ENCODE measurements around the gene IL17B. TPM values are rescaled to one million over a fixed set of nuclear protein-coding genes. Genes with fewer than 3 reads are reported as not detected.

Gene IL17B
- polyA plus RNA-seq, 1 donor: 4.0 TPM

DNA sequence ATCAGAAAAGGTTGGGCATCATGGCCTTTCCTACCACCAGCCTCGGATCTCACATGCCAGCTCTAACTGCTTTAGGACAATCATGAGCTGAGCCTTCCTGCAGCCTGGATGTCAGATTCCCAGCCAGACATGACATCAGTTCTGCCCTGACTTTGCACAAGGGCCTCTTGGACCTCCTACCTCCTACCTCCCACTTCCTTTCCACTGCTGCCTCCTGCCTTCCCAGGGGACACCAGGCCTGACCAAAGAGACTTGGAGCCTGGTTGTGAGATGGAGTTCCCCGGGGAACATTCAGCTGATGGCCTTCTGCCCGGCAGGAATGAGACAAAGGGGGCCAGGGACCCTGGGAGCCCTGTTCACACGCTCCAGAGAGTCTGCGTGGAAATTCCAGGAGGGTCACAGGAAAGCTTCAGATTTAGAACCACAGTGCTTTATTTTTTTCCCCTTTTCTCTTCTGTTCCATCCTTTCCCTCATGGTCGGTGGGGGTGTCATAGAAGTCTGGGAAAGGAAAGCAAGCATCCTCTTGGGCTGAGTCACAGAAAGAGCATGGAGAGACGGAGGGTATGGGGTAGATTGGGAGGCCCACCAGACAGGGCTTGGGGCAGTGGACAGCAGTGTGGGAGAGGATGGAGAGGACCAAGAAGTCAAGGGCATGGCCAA is 35.4 kb upstream of the IL17B start:
- no peaks in the 10 kb centered on the region for H3K27me3 ChIP-seq (ENCODE audit: control insufficient read depth, insufficient read depth, low read length)
- peak overlapping the region; percentile 59 for H3K27ac ChIP-seq (ENCODE audit: low read length)
- H3K4me3 ChIP-seq (ENCODE audit: low read length): peak overlapping the region; percentile 33
- no peaks in the 10 kb centered on the region for H3K9me3 ChIP-seq (ENCODE audit: control insufficient read depth, low read depth, low read length)
- DNase-seq: no peak
- H3K36me3 ChIP-seq (ENCODE audit: control insufficient read depth, insufficient read depth, low read length): peaks cover 36% of the 10 kb centered on the region
- peaks cover 23% of the 10 kb centered on the region for H3K4me1 ChIP-seq (ENCODE audit: control insufficient read depth, insufficient read depth, low read length)
- WGBS (ENCODE audit: insufficient coverage, low lambda C conversion rate): 90% methylated on average over 2 of the region's 7 CpGs

DNA sequence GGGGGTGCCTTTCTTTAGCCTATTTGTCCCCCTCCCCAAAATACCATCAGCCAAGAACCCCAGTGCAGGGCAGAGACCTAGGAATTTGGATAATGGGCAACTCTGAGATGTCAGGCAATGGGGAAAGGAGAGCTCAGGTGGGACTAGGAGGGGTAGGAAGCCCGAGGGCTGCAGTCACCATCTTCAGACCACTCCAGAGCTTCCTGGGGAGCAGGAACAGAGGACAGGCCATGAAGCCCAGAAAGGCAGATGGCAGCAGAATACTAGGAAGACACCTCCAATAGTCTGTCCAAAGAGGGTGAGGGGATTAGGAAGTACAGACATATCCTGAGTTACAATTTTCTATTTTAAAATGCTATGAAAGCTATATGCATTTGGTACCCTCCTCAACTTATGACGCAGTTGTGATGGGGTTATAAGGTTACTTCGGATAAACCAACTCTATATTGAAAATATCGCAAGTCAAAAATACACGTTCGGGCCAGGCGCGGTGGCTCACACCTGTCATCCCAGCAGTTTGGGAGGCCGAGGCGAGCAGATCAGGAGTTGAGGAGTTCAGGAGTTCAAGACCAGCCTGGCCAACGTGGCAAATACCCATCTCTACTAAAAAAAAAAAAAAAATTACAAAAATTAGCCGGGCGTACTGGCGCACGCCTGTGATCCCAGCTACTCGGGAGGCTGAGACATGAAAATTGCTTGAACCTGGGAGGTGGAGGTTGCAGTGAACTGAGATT is 34.6 kb upstream of the IL17B start:
- H3K9me3 ChIP-seq (ENCODE audit: control insufficient read depth, low read depth, low read length): no peaks in the 10 kb centered on the region
- H3K27me3 ChIP-seq (ENCODE audit: control insufficient read depth, insufficient read depth, low read length): no peaks in the 10 kb centered on the region
- peak overlapping the region; percentile 33 for H3K4me3 ChIP-seq (ENCODE audit: low read length)
- WGBS (ENCODE audit: insufficient coverage, low lambda C conversion rate): 100% methylated on average over 1 of the region's 16 CpGs
- peaks cover 18% of the 10 kb centered on the region for H3K4me1 ChIP-seq (ENCODE audit: control insufficient read depth, insufficient read depth, low read length)
- DNase-seq: no peak
- peaks cover 36% of the 10 kb centered on the region for H3K36me3 ChIP-seq (ENCODE audit: control insufficient read depth, insufficient read depth, low read length)
- H3K27ac ChIP-seq (ENCODE audit: low read length): peak overlapping the region; percentile 90

DNA sequence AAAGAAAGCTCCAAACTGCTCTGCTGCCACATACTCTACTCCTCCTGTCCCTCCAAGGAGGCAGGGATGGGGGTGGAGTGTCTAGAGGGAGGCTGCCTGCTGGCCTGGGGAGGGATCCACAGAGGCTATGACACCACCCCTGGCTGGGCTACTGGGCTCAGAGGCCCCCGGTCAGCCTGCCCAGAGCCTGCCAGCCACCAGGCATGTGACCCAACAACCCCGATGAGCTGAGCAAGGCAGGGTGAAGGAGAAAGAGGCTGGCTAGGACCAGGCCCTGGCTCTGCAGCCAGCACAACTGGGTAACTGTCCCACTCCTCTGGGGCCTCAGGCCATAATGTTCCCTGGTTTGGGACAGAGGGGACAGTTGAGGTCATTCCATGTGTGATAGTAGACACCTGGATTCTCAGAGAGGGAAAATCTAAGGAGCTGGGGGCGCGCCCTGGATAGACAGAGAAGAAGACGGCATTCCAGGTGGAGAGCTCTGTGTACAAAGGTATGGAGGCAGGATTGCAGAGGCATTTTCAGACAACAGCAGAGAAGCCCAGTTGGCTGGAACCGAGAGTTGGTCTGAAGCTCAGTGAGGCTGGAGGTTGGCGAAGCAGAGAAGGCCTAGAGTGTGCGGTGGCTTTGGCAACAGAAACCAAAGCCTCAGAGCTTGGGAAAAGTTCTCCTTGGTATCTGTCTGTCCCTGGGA is 33.8 kb upstream of the IL17B start:
- Histone ChIP-seq H3K4me1 (ENCODE audit: control insufficient read depth, insufficient read depth, low read length) (peaks cover 16% of the 10 kb centered on the region), H3K9me3 (ENCODE audit: control insufficient read depth, low read depth, low read length) (no peaks in the 10 kb centered on the region), H3K27me3 (ENCODE audit: control insufficient read depth, insufficient read depth, low read length) (no peaks in the 10 kb centered on the region), H3K4me3 (ENCODE audit: low read length) (peak overlapping the region; percentile 33), H3K27ac (ENCODE audit: low read length) (peak overlapping the region; percentile 90), H3K36me3 (ENCODE audit: control insufficient read depth, insufficient read depth, low read length) (peaks cover 32% of the 10 kb centered on the region)
- DNase-seq: no peak
- no CpG with 5 or more reads among the region's 8 CpGs for WGBS (ENCODE audit: insufficient coverage, low lambda C conversion rate)

DNA sequence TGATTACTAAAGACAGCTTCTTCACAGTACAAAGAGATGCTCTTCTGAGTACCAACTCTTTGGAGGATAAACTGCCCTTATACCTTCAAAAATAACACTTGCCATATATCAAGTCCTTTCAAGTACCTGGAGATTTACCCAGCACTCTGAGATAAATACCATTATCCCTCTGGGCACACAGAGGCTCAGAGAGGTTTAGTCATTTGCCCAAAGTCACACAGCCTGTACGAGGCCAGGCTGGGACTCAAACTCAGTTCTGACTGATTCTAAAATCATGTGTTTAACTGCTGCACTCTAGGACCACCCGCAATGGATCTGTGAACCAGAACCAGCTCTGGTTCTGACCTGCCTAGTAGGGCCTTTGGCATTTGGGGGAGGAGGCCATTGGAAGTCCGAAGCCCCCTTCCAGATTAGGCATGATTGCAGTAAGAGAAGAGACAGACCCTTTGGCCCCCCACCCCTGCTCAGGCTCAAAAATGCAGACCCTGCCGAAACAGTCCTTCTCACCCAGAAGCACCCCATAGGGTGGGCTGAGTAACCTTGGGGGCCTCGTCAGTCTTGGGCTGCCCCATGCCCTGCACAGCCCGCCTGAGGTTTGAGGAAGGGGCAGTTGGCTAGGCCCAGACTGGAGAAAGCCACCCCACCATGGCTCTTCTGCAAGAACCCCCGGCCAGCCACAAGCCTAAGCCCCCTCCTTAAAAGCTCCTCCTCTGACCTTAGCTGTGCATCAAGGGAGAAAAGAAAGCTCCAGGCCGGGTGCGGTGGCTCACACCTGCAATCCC is 32.8 kb upstream of the IL17B start:
- DNase-seq: no peak
- Histone ChIP-seq H3K27me3 (ENCODE audit: control insufficient read depth, insufficient read depth, low read length) (no peaks in the 10 kb centered on the region), H3K27ac (ENCODE audit: low read length) (peak overlapping the region; percentile 90), H3K36me3 (ENCODE audit: control insufficient read depth, insufficient read depth, low read length) (peaks cover 30% of the 10 kb centered on the region), H3K4me1 (ENCODE audit: control insufficient read depth, insufficient read depth, low read length) (peaks cover 13% of the 10 kb centered on the region), H3K4me3 (ENCODE audit: low read length) (peak overlapping the region; percentile 61), H3K9me3 (ENCODE audit: control insufficient read depth, low read depth, low read length) (no peaks in the 10 kb centered on the region)
- WGBS (ENCODE audit: insufficient coverage, low lambda C conversion rate): no CpG with 5 or more reads among the region's 9 CpGs

DNA sequence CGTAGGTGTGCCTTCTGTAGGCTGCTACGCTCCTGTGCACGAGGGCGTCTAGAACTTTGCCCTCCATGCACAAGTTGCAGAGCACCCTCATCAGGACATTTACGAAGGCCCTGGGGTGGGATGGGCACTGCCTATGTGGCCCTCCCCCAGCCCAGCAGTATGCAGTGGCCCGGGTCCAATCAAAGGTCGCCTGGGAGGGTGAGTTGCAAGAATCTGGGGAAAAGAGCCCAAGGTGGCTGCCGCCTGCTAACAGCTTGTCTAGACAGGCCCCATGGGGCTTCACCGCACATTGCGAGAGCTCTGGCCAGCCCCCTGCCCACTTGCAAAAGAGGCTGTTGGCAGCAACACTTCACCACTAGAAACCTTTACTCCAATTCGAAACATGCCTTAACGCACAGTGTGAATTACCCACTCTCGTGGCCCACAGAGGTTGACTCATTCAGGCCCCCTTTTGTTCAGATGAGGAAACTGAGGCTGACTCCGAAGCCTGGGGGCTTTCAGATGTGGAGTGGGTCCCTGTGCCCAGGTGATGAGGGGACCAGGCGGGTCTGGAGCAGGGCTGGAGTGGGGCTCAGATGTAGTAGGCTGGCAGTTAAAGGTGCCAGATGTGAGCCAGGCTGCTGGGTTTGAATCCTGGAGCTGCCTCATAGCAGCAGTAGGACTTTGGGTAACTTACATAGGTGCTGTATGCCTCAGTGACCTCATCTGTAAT is 31.8 kb upstream of the IL17B start:
- H3K27ac ChIP-seq (ENCODE audit: low read length): peak overlapping the region; percentile 90
- H3K4me1 ChIP-seq (ENCODE audit: control insufficient read depth, insufficient read depth, low read length): peaks cover 13% of the 10 kb centered on the region
- H3K9me3 ChIP-seq (ENCODE audit: control insufficient read depth, low read depth, low read length): no peaks in the 10 kb centered on the region
- H3K4me3 ChIP-seq (ENCODE audit: low read length): peak overlapping the region; percentile 61
- DNase-seq: peak; percentile 84 to 91
- WGBS (ENCODE audit: insufficient coverage, low lambda C conversion rate): no CpG with 5 or more reads among the region's 15 CpGs
- no peaks in the 10 kb centered on the region for H3K27me3 ChIP-seq (ENCODE audit: control insufficient read depth, insufficient read depth, low read length)
- H3K36me3 ChIP-seq (ENCODE audit: control insufficient read depth, insufficient read depth, low read length): peaks cover 24% of the 10 kb centered on the region

DNA sequence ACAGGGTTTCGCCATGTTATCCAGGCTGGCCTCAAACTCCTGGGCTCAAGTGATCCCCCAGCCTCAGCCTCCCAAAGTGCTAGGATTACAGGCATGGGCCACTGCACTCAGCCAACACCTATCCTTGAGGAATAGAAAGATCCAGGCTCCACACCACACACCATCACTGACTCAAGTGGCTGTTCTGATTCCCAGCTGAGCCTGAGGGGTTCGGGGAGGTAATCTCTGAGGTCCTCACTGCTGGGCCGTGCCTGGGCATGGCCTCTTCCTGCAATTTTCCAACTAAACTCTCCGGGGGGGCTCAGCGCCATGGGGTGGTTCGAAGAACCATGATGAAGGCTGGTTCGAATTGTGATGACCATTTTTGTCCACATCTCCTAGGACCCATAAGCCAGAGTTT is 31.0 kb upstream of the IL17B start:
- no peaks in the 10 kb centered on the region for H3K27me3 ChIP-seq (ENCODE audit: control insufficient read depth, insufficient read depth, low read length)
- no peak for DNase-seq
- WGBS (ENCODE audit: insufficient coverage, low lambda C conversion rate): no CpG with 5 or more reads among the region's 7 CpGs
- H3K36me3 ChIP-seq (ENCODE audit: control insufficient read depth, insufficient read depth, low read length): peaks cover 21% of the 10 kb centered on the region
- H3K4me1 ChIP-seq (ENCODE audit: control insufficient read depth, insufficient read depth, low read length): peaks cover 19% of the 10 kb centered on the region
- H3K9me3 ChIP-seq (ENCODE audit: control insufficient read depth, low read depth, low read length): no peaks in the 10 kb centered on the region
- H3K27ac ChIP-seq (ENCODE audit: low read length): peak overlapping the region; percentile 90
- peak overlapping the region; percentile 61 for H3K4me3 ChIP-seq (ENCODE audit: low read length)

DNA sequence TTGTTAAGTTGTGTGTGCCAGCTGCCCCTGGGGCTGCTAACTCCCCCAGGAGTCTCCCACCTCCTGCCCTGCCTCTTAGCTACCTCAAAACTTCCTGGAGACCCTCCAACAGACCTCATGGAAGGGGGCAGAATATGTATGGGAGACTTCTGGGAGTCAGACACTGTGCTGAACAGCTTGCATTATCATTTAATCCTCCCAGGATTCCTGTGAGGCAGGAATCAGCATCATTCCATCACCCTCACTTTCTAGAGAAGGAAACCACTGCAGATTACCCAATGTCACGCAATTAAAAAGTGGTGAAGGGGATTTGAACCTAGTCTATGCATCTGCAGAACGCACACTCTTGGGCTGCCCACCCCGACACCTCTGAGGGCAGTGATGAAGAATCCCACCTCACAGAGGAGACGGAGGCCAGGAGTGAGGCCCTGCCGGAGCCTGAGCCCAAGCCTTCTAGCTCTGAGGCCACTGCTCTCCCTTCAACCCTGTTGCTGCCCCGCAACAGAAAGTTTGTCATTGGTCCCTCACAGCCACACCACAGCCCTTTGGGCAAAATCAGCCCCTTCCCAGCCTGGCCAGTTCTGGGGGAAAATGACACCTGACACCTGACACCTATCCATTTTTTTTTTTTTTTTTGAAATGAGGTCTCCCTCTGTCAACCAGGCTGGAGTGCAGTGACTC is 30.3 kb upstream of the IL17B start:
- Histone ChIP-seq H3K4me3 (ENCODE audit: low read length) (peak overlapping the region; percentile 61), H3K4me1 (ENCODE audit: control insufficient read depth, insufficient read depth, low read length) (peaks cover 22% of the 10 kb centered on the region), H3K27ac (ENCODE audit: low read length) (peak overlapping the region; percentile 90), H3K36me3 (ENCODE audit: control insufficient read depth, insufficient read depth, low read length) (peaks cover 15% of the 10 kb centered on the region), H3K9me3 (ENCODE audit: control insufficient read depth, low read depth, low read length) (no peaks in the 10 kb centered on the region), H3K27me3 (ENCODE audit: control insufficient read depth, insufficient read depth, low read length) (no peaks in the 10 kb centered on the region)
- WGBS (ENCODE audit: insufficient coverage, low lambda C conversion rate): no CpG with 5 or more reads among the region's 6 CpGs
- DNase-seq: no peak

DNA sequence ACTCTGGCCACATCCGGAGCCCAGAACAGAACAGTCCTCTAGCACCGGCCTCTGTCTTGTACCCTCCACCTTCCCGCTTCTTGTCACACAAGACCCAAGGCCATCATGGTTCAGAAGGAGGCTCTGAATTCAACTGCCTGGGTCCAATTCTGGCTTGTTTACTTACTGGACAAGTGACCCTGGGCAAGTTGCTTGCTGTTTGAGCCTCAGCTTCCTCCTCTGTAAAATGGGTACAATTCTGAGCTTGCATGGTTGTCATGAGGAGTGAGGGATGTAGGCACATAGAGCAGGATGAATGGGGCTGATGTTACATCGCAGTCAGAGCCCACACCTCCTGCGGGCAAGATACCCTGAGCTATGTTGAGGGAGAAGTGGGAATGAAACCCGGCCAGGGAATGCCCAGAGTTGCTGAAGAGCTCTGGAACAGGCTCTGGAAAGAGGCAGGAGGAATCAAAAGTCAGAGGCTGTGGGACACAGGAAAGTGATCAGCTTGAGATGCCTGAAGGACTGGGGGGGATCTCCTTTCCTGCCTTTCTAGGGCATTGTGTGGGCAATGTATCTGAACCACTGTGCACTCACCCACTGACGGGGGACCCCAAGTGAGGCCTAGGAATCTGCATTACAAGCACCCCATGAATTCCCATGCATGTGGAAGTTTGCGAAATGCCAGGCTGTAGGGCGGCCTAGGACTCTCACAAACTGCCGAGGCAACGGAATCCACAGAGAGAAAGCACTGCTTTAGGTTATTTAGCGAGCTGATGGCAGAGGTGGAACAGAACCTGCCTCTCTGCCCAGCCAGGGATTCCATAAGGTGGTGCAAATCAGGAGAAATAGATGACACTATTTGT is 29.4 kb upstream of the IL17B start:
- H3K27me3 ChIP-seq (ENCODE audit: control insufficient read depth, insufficient read depth, low read length): no peaks in the 10 kb centered on the region
- H3K27ac ChIP-seq (ENCODE audit: low read length): peak overlapping the region; percentile 90
- peaks cover 24% of the 10 kb centered on the region for H3K4me1 ChIP-seq (ENCODE audit: control insufficient read depth, insufficient read depth, low read length)
- 80% methylated on average over 1 of the region's 12 CpGs for WGBS (ENCODE audit: insufficient coverage, low lambda C conversion rate)
- no peaks in the 10 kb centered on the region for H3K9me3 ChIP-seq (ENCODE audit: control insufficient read depth, low read depth, low read length)
- H3K4me3 ChIP-seq (ENCODE audit: low read length): peak overlapping the region; percentile 61
- peaks cover 12% of the 10 kb centered on the region for H3K36me3 ChIP-seq (ENCODE audit: control insufficient read depth, insufficient read depth, low read length)
- no peak for DNase-seq

Data from large intestine (tissue), 3 donors.